Measurements from ENCODE around the gene SPIB.

DNA sequence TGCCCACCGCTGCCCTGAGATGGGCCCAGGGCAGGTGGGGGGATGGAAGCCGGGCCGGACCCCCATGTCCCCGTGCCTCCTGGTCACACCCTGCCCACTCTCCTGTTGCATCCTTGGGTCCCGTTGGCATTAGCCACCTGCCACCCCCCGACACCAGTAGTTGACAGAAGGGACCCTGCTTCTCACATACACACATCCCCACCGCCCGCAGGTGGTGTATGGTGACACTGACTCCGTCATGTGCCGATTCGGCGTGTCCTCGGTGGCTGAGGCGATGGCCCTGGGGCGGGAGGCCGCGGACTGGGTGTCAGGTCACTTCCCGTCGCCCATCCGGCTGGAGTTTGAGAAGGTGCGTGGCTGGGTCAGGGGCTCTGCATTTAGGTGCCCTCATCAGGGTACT, 5.2 kb upstream of the SPIB start:
- TF ChIP-seq, protein P1, sequence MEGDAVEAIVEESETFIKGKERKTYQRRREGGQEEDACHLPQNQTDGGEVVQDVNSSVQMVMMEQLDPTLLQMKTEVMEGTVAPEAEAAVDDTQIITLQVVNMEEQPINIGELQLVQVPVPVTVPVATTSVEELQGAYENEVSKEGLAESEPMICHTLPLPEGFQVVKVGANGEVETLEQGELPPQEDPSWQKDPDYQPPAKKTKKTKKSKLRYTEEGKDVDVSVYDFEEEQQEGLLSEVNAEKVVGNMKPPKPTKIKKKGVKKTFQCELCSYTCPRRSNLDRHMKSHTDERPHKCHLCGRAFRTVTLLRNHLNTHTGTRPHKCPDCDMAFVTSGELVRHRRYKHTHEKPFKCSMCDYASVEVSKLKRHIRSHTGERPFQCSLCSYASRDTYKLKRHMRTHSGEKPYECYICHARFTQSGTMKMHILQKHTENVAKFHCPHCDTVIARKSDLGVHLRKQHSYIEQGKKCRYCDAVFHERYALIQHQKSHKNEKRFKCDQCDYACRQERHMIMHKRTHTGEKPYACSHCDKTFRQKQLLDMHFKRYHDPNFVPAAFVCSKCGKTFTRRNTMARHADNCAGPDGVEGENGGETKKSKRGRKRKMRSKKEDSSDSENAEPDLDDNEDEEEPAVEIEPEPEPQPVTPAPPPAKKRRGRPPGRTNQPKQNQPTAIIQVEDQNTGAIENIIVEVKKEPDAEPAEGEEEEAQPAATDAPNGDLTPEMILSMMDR (IDR thresholded peaks at IDR 0.05) = no peak
- TF ChIP-seq POLR2AphosphoS5 (IDR thresholded peaks at IDR 0.05) = no peak
- TF ChIP-seq POLR2A (IDR thresholded peaks at IDR 0.05) = no peak
